Astrocyte (in vitro differentiated cells and primary cell): ENCODE data around the gene PLCB4. TPM values are rescaled to one million over a fixed set of nuclear protein-coding genes. Genes with fewer than 3 reads are reported as not detected.

Source experiments
- DNase-seq: peaks from one replicate; pipeline ENCODE4 v3.0.0-alpha.2; 2010; ENCODE audit warnings: low read depth
- FAIRE-seq: peaks from 2 replicates; lab custom pipeline; 2011; peaks lifted over from hg19 to GRCh38; lab: Jason Lieb, UNC
- H2AFZ ChIP-seq: 2 replicates; pipeline ENCODE4 v1.6.0; 2012; ENCODE audit warnings: low read depth, low read length, inconsistent platforms
- H3K27ac ChIP-seq: 2 replicates; pipeline ENCODE4 v1.5.1; 2011; ENCODE audit warnings: low read depth, low read length, inconsistent platforms
- H3K27me3 ChIP-seq: 2 replicates; pipeline ENCODE4 v1.6.0; 2011; ENCODE audit warnings: low read length, inconsistent platforms; ENCODE audit not compliant: insufficient read depth
- H3K36me3 ChIP-seq: 2 replicates; pipeline ENCODE4 v1.5.1; 2011; ENCODE audit warnings: low read length, inconsistent platforms; ENCODE audit not compliant: insufficient read depth
- H3K4me1 ChIP-seq: 2 replicates; pipeline ENCODE4 v1.5.1; 2011; ENCODE audit warnings: low read length, inconsistent platforms; ENCODE audit not compliant: insufficient read depth
- H3K4me2 ChIP-seq: 2 replicates; pipeline ENCODE4 v1.6.0; 2012; ENCODE audit warnings: low read length, inconsistent platforms
- H3K4me3 ChIP-seq: 2 replicates; pipeline ENCODE4 v1.5.1; 2011; ENCODE audit warnings: low read depth, mild to moderate bottlenecking, low read length, inconsistent platforms; ENCODE audit not compliant: insufficient read depth
- H3K79me2 ChIP-seq: 2 replicates; pipeline ENCODE4 v1.6.0; 2012; ENCODE audit warnings: mild to moderate bottlenecking, low read length, inconsistent platforms; ENCODE audit not compliant: insufficient read depth
- H3K9ac ChIP-seq: 2 replicates; pipeline ENCODE4 v1.6.0; 2012; ENCODE audit warnings: mild to moderate bottlenecking, low read length, inconsistent platforms
- H3K9me3 ChIP-seq: 2 replicates; pipeline ENCODE4 v1.5.1; 2012; ENCODE audit warnings: low read depth, mild to moderate bottlenecking, low read length, inconsistent platforms; ENCODE audit not compliant: insufficient read depth
- H4K20me1 ChIP-seq: 2 replicates; pipeline ENCODE4 v1.6.0; 2012; ENCODE audit warnings: low read length, inconsistent platforms; ENCODE audit not compliant: insufficient read depth
- H3K27ac Mint-ChIP-seq: one replicate; pipeline ENCODE4 v1.8.0; 2021; ENCODE audit warnings: mild to moderate bottlenecking, mixed read lengths; ENCODE audit not compliant: unreplicated experiment
- H3K27me3 Mint-ChIP-seq: one replicate; pipeline ENCODE4 v1.8.0; 2021; ENCODE audit warnings: low read depth, mixed read lengths; ENCODE audit not compliant: unreplicated experiment
- H3K36me3 Mint-ChIP-seq: one replicate; pipeline ENCODE4 v1.8.0; 2021; ENCODE audit warnings: low read depth, mixed read lengths; ENCODE audit not compliant: unreplicated experiment
- H3K4me1 Mint-ChIP-seq: one replicate; pipeline ENCODE4 v1.8.0; 2021; ENCODE audit warnings: low read depth, mixed read lengths; ENCODE audit not compliant: unreplicated experiment
- H3K4me3 Mint-ChIP-seq: one replicate; pipeline ENCODE4 v1.8.0; 2021; ENCODE audit warnings: mild to moderate bottlenecking, moderate library complexity, mixed read lengths; ENCODE audit not compliant: unreplicated experiment
- H3K9me3 Mint-ChIP-seq: one replicate; pipeline ENCODE4 v1.8.0; 2021; ENCODE audit warnings: mild to moderate bottlenecking, mixed read lengths; ENCODE audit not compliant: unreplicated experiment
- EZH2 ChIP-seq: IDR thresholded peaks from 2 replicates; pipeline ENCODE4 v1.6.1; 2012; ENCODE audit warnings: mild to moderate bottlenecking, low read length, inconsistent platforms; ENCODE audit not compliant: insufficient read depth
- total RNA-seq: library from RNA; stranded (reverse); gene quantifications from 2 replicates; pipeline ENCODE4 v1.2.1, GENCODE V29; 2021
- TF ChIP-seq, protein P1 (sequence below): IDR thresholded peaks from 2 replicates; pipeline ENCODE4 v1.5.1; 2011; ENCODE audit warnings: low read depth, mild to moderate bottlenecking, inconsistent platforms, low read length, moderate library complexity; ENCODE audit not compliant: insufficient read depth

PLCB4 gene
- total RNA-seq, 1 donor from 2014 or later: 58.2 TPM

GRCh38 chr20:9087531-9088217 is 18.8 kb downstream of the PLCB4 start:
- Mint-ChIP-seq H3K27ac (peak overlapping the region; percentile 9), H3K4me1 (peaks cover 17% of the 10 kb centered on the region), H3K9me3 (no peaks in the 10 kb centered on the region), H3K36me3 (peaks cover 5% of the 10 kb centered on the region), H3K27me3 (no peaks in the 10 kb centered on the region), H3K4me3 (no peak overlapping the region)
- H3K9me3 ChIP-seq: no peaks in the 10 kb centered on the region
- H3K27ac ChIP-seq: no peak overlapping the region
- FAIRE-seq: no peak
- no peak overlapping the region for H2AFZ ChIP-seq
- no peaks in the 10 kb centered on the region for H3K36me3 ChIP-seq
- peaks cover 5% of the 10 kb centered on the region for H4K20me1 ChIP-seq
- no peaks in the 10 kb centered on the region for H3K27me3 ChIP-seq
- no peak overlapping the region for H3K9ac ChIP-seq
- no peak for TF ChIP-seq EZH2
- TF ChIP-seq, protein P1, sequence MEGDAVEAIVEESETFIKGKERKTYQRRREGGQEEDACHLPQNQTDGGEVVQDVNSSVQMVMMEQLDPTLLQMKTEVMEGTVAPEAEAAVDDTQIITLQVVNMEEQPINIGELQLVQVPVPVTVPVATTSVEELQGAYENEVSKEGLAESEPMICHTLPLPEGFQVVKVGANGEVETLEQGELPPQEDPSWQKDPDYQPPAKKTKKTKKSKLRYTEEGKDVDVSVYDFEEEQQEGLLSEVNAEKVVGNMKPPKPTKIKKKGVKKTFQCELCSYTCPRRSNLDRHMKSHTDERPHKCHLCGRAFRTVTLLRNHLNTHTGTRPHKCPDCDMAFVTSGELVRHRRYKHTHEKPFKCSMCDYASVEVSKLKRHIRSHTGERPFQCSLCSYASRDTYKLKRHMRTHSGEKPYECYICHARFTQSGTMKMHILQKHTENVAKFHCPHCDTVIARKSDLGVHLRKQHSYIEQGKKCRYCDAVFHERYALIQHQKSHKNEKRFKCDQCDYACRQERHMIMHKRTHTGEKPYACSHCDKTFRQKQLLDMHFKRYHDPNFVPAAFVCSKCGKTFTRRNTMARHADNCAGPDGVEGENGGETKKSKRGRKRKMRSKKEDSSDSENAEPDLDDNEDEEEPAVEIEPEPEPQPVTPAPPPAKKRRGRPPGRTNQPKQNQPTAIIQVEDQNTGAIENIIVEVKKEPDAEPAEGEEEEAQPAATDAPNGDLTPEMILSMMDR: no peak
- H3K4me3 ChIP-seq: no peak overlapping the region
- H3K4me2 ChIP-seq: no peak overlapping the region
- DNase-seq: no peak
- no peaks in the 10 kb centered on the region for H3K79me2 ChIP-seq
- H3K4me1 ChIP-seq: no peaks in the 10 kb centered on the region

DNA sequence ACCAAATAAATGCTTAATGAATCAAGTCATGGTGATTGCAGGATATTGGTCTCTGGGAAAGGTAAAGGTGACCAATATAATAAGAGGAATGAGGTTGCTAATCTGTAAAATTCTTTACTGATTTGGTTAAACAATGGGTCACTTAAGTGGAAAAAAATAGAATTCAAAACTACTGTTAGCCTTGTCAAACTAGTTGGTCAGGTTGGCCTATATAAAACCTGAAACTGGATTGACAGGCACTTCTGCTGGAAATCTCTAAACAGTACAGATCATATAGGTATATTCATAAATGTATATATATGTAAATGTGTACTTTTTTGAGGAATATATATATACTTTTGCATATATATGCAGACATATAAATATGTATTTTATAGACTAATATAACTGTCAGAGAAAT is 19.7 kb downstream of the PLCB4 start:
- no peak for DNase-seq
- FAIRE-seq: no peak
- peaks cover 5% of the 10 kb centered on the region for H3K36me3 Mint-ChIP-seq
- TF ChIP-seq EZH2: no peak
- TF ChIP-seq, protein P1: no peak
- no peak overlapping the region for H3K27ac Mint-ChIP-seq
- Histone ChIP-seq H3K9me3 (no peaks in the 10 kb centered on the region), H3K4me1 (no peaks in the 10 kb centered on the region), H3K79me2 (no peaks in the 10 kb centered on the region), H2AFZ (no peak overlapping the region), H4K20me1 (peaks cover 5% of the 10 kb centered on the region), H3K4me2 (no peak overlapping the region), H3K9ac (no peak overlapping the region), H3K27me3 (no peaks in the 10 kb centered on the region), H3K36me3 (no peaks in the 10 kb centered on the region), H3K4me3 (no peak overlapping the region), H3K27ac (no peak overlapping the region)
- H3K9me3 Mint-ChIP-seq: no peaks in the 10 kb centered on the region
- peaks cover 25% of the 10 kb centered on the region for H3K4me1 Mint-ChIP-seq
- H3K4me3 Mint-ChIP-seq: no peak overlapping the region
- no peaks in the 10 kb centered on the region for H3K27me3 Mint-ChIP-seq

GRCh38 chr20:9092113-9092512 is 23.2 kb downstream of the PLCB4 start:
- Histone ChIP-seq H3K9ac (no peak overlapping the region), H4K20me1 (peaks cover 5% of the 10 kb centered on the region), H3K27ac (no peak overlapping the region), H3K36me3 (no peaks in the 10 kb centered on the region), H3K27me3 (no peaks in the 10 kb centered on the region), H3K4me1 (no peaks in the 10 kb centered on the region), H3K4me3 (no peak overlapping the region), H3K79me2 (no peaks in the 10 kb centered on the region), H3K4me2 (no peak overlapping the region), H2AFZ (no peak overlapping the region), H3K9me3 (no peaks in the 10 kb centered on the region)
- Mint-ChIP-seq H3K4me1 (peaks cover 33% of the 10 kb centered on the region), H3K36me3 (peaks cover 2% of the 10 kb centered on the region), H3K27ac (peak overlapping the region; percentile 14), H3K9me3 (no peaks in the 10 kb centered on the region), H3K27me3 (no peaks in the 10 kb centered on the region), H3K4me3 (no peak overlapping the region)
- no peak for TF ChIP-seq EZH2
- TF ChIP-seq, protein P1: no peak
- DNase-seq: no peak
- FAIRE-seq: no peak
